ENCODE data around the gene CKAP2L. TPM values are rescaled to one million over a fixed set of nuclear protein-coding genes. Genes with fewer than 3 reads are reported as not detected.

Gene CKAP2L
- total and polyA plus RNA-seq, 11 donors, result 0.06 to 4.5 (median 0.29) TPM; not detected in 4

DNA sequence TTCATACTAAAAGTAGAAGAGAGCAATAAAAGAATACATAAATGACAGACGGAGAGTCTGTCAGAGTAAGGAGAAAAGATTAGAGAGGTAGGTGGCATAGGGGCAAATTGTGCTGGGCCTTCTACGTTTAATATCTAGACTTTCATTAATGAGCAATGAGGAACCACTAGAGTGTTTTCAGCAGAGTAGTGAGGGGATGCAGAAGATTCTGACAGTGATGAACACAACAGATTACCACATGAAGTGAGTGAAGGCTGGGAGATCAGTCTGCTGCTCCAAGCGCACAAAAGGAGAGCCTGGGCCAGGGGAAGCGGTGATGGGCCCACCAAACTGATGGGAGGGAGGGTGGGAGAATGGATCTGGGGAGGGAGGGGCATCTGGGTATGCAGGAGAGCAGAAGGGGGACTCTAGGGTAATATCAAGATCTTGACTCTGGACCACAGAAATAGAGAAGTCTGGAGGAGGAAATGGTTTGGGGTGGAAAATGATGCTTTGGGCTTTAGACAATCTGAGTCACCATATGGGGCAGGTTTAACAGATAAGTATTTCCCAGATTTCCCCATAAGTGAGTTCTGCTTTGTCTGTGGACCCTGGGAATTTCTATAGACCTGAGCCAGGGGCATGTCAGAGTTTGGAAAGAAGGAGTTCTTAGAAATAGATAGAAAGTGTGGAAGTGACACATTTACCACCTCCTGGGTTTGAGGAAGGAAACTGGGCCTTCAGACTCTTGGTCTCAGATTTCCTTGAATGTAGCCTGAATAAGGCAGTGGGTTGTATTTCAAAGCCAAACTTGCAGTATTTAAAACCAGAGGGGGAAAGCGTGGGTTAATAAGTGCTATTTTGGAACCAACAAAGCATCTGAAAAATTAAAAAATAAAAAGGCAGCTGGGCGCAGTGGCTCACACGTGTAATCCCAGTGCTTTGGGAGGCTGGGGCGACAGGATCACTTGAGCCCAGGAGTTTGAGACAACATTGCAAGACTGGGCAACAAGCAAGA, 34.9 kb upstream of the CKAP2L start:
- no peak for TF ChIP-seq POLR2A (IDR thresholded peaks at IDR 0.05)
- TF ChIP-seq, protein P1, sequence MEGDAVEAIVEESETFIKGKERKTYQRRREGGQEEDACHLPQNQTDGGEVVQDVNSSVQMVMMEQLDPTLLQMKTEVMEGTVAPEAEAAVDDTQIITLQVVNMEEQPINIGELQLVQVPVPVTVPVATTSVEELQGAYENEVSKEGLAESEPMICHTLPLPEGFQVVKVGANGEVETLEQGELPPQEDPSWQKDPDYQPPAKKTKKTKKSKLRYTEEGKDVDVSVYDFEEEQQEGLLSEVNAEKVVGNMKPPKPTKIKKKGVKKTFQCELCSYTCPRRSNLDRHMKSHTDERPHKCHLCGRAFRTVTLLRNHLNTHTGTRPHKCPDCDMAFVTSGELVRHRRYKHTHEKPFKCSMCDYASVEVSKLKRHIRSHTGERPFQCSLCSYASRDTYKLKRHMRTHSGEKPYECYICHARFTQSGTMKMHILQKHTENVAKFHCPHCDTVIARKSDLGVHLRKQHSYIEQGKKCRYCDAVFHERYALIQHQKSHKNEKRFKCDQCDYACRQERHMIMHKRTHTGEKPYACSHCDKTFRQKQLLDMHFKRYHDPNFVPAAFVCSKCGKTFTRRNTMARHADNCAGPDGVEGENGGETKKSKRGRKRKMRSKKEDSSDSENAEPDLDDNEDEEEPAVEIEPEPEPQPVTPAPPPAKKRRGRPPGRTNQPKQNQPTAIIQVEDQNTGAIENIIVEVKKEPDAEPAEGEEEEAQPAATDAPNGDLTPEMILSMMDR (IDR thresholded peaks at IDR 0.05), result no peak
- H3K27me3 ChIP-seq, result no peaks in the 10 kb centered on the region
- H3K4me1 ChIP-seq, result peaks cover 0 to 14% (median 0%) of the 10 kb centered on the region in 12 donors
- DNase-seq (no peak), ATAC-seq (no peak)
- no peak overlapping the region for H3K4me3 ChIP-seq
- intact Hi-C loops (cut with DNase I), result no loop called here
- H3K27ac ChIP-seq, result no peak overlapping the region
- no peaks in the 10 kb centered on the region for H3K36me3 ChIP-seq
- 81 to 90% (median 85%) methylated on average over 8 of the region's 8 CpGs for WGBS, 4 donors
- peaks cover 0 to 7% (median 0%) of the 10 kb centered on the region in 12 donors for H3K9me3 ChIP-seq

DNA sequence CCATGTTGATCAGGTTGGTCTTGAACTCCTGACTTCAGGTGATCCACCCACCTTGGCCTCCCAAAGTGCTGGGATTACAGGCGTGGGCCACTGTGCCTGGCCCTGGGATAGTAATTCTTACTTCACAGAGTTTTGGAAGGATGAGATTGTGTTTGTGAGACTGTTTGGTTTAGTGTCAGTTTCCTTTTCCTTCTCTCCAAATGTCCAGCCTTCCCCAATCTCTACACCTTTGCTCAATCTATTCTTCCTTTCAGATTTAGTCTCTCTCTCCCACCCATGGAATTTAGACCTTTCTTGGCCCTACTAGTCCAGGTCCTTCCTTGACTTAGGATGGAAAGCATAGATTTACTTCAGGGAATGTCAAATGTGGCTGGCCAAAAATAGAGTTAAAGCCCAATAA, 32.1 kb upstream of the CKAP2L start:
- TF ChIP-seq, protein P1 (IDR thresholded peaks at IDR 0.05), result no peak
- no peak for TF ChIP-seq POLR2A (IDR thresholded peaks at IDR 0.05)
- DNase-seq, result no peak
- intact Hi-C loops (cut with DNase I), result no loop called here
- H3K27me3 ChIP-seq, result no peaks in the 10 kb centered on the region
- H3K4me1 ChIP-seq, result peaks cover 0 to 27% (median 0%) of the 10 kb centered on the region in 12 donors
- peaks cover 0 to 7% (median 0%) of the 10 kb centered on the region in 12 donors for H3K9me3 ChIP-seq
- H3K27ac ChIP-seq, result no peak overlapping the region
- no peaks in the 10 kb centered on the region for H3K36me3 ChIP-seq
- no peak for ATAC-seq
- no peak overlapping the region for H3K4me3 ChIP-seq
- 0% methylated on average over 1 of the region's 1 CpG for WGBS, 4 donors

DNA sequence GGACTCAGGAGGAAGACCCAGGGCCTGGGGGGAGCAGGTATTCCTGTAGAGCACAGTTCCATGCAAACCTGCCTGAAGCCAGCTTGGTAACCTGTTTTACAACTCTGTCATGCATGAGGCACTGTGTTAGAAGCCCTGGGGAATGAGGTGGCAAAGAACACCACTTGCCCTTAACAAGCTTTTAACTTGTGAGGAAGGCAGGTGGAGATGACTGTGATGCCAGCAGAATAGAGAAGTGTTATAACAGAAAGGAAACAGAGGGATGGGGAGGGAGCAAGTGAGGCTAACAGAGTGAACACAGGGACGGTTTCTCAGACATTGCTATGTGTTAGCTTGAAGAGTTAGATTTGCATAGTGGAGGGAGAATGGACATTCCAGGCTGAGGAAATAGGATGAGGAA, 31.4 kb upstream of the CKAP2L start:
- ATAC-seq (no peak), DNase-seq (no peak)
- no peaks in the 10 kb centered on the region for H3K27me3 ChIP-seq
- no peak for TF ChIP-seq POLR2A (IDR thresholded peaks at IDR 0.05)
- TF ChIP-seq, protein P1 (IDR thresholded peaks at IDR 0.05), result no peak
- no peak overlapping the region for H3K4me3 ChIP-seq
- 83 to 98% (median 89%) methylated on average over 1 of the region's 1 CpG for WGBS, 4 donors
- H3K4me1 ChIP-seq, result peaks cover 0 to 27% (median 0%) of the 10 kb centered on the region in 12 donors
- peaks cover 0 to 7% (median 0%) of the 10 kb centered on the region in 12 donors for H3K9me3 ChIP-seq
- H3K27ac ChIP-seq, result no peak overlapping the region
- no peaks in the 10 kb centered on the region for H3K36me3 ChIP-seq
- intact Hi-C loops (cut with DNase I), result no loop called here

DNA sequence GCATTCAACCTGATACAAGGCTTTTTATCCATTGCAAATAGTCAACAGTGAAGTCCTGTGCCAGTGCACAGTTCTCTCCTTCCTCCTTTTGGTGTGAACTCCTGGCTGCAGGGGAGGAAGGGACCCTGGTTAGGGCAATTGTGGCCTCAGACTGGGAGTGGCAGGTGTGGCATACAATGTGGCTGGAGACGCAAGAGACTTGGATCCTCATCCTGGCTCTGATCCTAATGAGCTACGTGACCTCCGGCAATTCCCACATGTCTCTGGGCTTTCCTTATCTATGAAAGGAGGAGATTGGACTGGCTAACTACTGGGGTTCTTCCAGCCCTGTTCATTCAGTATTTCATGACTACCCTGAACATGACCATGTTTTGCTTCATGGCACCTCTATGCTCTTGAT, 30.4 kb upstream of the CKAP2L start:
- 22 to 57% (median 39%) methylated on average over 3 of the region's 3 CpGs for WGBS, 4 donors
- Histone ChIP-seq H3K36me3 (no peaks in the 10 kb centered on the region), H3K27me3 (no peaks in the 10 kb centered on the region), H3K4me3 (no peak overlapping the region), H3K4me1 (peaks cover 0 to 25% (median 0%) of the 10 kb centered on the region in 12 donors), H3K27ac (no peak overlapping the region), H3K9me3 (peaks cover 0 to 3% (median 0%) of the 10 kb centered on the region in 12 donors)
- ATAC-seq, result no peak
- TF ChIP-seq POLR2A (IDR thresholded peaks at IDR 0.05), result no peak
- TF ChIP-seq, protein P1 (IDR thresholded peaks at IDR 0.05), result no peak
- DNase-seq, result no peak
- intact Hi-C loops (cut with DNase I), result no loop called here

All from heart left ventricle (tissue), 16 donors.